ENCODE data around the gene TBCD. TPM values are rescaled to one million over a fixed set of nuclear protein-coding genes. Genes with fewer than 3 reads are reported as not detected.

TBCD gene
- polyA plus RNA-seq, 2 of the 4 experiments (the other 2 are of a cell fraction), result 33.5 to 49.1 TPM

- Histone ChIP-seq H3K4me1 (no peaks in the 10 kb centered on the region), H3K4me3 (no peak overlapping the region), H3K27ac (no peak overlapping the region), H3K4me2 (no peak overlapping the region), H3K9me3 (peaks cover 97% of the 10 kb centered on the region)
- ChIA-PET CTCF (no interaction called here), POLR2A (no interaction called here)
- 89% methylated on average over 5 of the region's 5 CpGs for WGBS (ENCODE audit: missing lambda C conversion rate)
- ATAC-seq (no peak), DNase-seq (ENCODE audit: low read depth in 1 of 2, low spot score in 1 of 2) (no peak), FAIRE-seq (no peak)
- TF ChIP-seq ATOH8 (CRISPR knock-in tag; IDR thresholded peaks at IDR 0.05; ENCODE audit: low read depth) (no peak), RARB (CRISPR knock-in tag; IDR thresholded peaks at IDR 0.05) (no peak), HDAC2 (IDR thresholded peaks at IDR 0.05) (no peak), FOSL2 (IDR thresholded peaks at IDR 0.05) (no peak), FOSL2 (CRISPR knock-in tag; IDR thresholded peaks at IDR 0.05) (no peak), CEBPB (IDR thresholded peaks at IDR 0.05) (no peak), BHLHE40 (IDR thresholded peaks at IDR 0.05; ENCODE audit: low read depth, low read length) (no peak), JUN (IDR thresholded peaks at IDR 0.05) (no peak), ZSCAN20 (CRISPR knock-in tag; IDR thresholded peaks at IDR 0.05) (no peak)
Observed at GRCh38 chr17:82948957-82949356, 197.1 kb downstream of the TBCD start.

GRCh38 chr17:82949361-82949760, 197.5 kb downstream of the TBCD start:
- CTCF ChIA-PET, result no interaction called here
- POLR2A ChIA-PET, result no interaction called here
- no peak overlapping the region for H3K27ac ChIP-seq
- no peak for DNase-seq (ENCODE audit: low read depth in 1 of 2, low spot score in 1 of 2)
- no peak for ATAC-seq
- H3K4me2 ChIP-seq, result no peak overlapping the region
- H3K4me3 ChIP-seq, result no peak overlapping the region
- WGBS (ENCODE audit: missing lambda C conversion rate), result 97% methylated on average over 20 of the region's 20 CpGs
- TF ChIP-seq ZFP36 (IDR thresholded peaks at IDR 0.05; ENCODE audit: borderline replicate concordance, partially characterized antibody) (no peak), RCOR1 (IDR thresholded peaks at IDR 0.05; ENCODE audit: low read depth, low read length) (no peak), ATOH8 (CRISPR knock-in tag; IDR thresholded peaks at IDR 0.05; ENCODE audit: low read depth) (no peak), HOXB5 (CRISPR knock-in tag; IDR thresholded peaks at IDR 0.05) (no peak), MYC (IDR thresholded peaks at IDR 0.05; ENCODE audit: borderline replicate concordance, low read length) (no peak), HDAC2 (IDR thresholded peaks at IDR 0.05) (no peak), RAD21 (conservative IDR thresholded peaks at IDR 0.05 in 1 of 2, IDR thresholded peaks at IDR 0.05 in 1 of 2) (no peak), CHD2 (IDR thresholded peaks at IDR 0.05; ENCODE audit: low read length, partially characterized antibody) (no peak), RNF2 (IDR thresholded peaks at IDR 0.05; ENCODE audit: borderline replicate concordance, low read depth) (no peak), KDM1A (IDR thresholded peaks at IDR 0.05; ENCODE audit: low read depth) (no peak), HOXA7 (CRISPR knock-in tag; IDR thresholded peaks at IDR 0.05) (no peak), BCL3 (IDR thresholded peaks at IDR 0.05) (no peak), BHLHE40 (IDR thresholded peaks at IDR 0.05; ENCODE audit: low read depth, low read length) (no peak), ESRRA (IDR thresholded peaks at IDR 0.05; ENCODE audit: borderline replicate concordance, low read length) (no peak), RARB (CRISPR knock-in tag; IDR thresholded peaks at IDR 0.05) (no peak), PHF8 (IDR thresholded peaks at IDR 0.05; ENCODE audit: borderline replicate concordance, low read depth) (no peak), EHMT2 (IDR thresholded peaks at IDR 0.05; ENCODE audit: low read depth) (no peak), FOSB (CRISPR knock-in tag; IDR thresholded peaks at IDR 0.05) (no peak)
- peaks cover 95% of the 10 kb centered on the region for H3K9me3 ChIP-seq
- no peaks in the 10 kb centered on the region for H3K4me1 ChIP-seq
- FAIRE-seq, result no peak

- no peak overlapping the region for H3K4me3 ChIP-seq
- peaks cover 95% of the 10 kb centered on the region for H3K9me3 ChIP-seq
- POLR2A ChIA-PET, result no interaction called here
- TF ChIP-seq TFCP2L1 (CRISPR knock-in tag; IDR thresholded peaks at IDR 0.05) (no peak), JUNB (IDR thresholded peaks at IDR 0.05) (no peak), ZNF302 (CRISPR knock-in tag; IDR thresholded peaks at IDR 0.05) (no peak), ELK1 (IDR thresholded peaks at IDR 0.05; ENCODE audit: low read depth, low read length) (no peak), E2F6 (IDR thresholded peaks at IDR 0.05; ENCODE audit: borderline replicate concordance, low read depth) (no peak), ZSCAN20 (CRISPR knock-in tag; IDR thresholded peaks at IDR 0.05) (no peak)
- WGBS (ENCODE audit: missing lambda C conversion rate), result 93% methylated on average over 10 of the region's 10 CpGs
- CTCF ChIA-PET, result no interaction called here
- H3K4me1 ChIP-seq, result no peaks in the 10 kb centered on the region
- H3K4me2 ChIP-seq, result no peak overlapping the region
- no peak overlapping the region for H3K27ac ChIP-seq
- no peak for DNase-seq (ENCODE audit: low read depth in 1 of 2, low spot score in 1 of 2)
- ATAC-seq, result no peak
- FAIRE-seq, result no peak
Observed at GRCh38 chr17:82949984-82950383, 198.1 kb downstream of the TBCD start.
